Stimulated activated CD4-positive, alpha-beta T cell treated with anti-CD3 and anti-CD28 coated beads, Interleukin-1b, Interleukin-23, amount 100 ng/mL, for 1 hour (primary cell): ENCODE data around the gene ATOH8.

Experiments
- DNase-seq, 2 donors: peaks; one replicate each; pipeline ENCODE4 v3.0.0-alpha.2; 2020; ENCODE audit warnings: low read depth in 2 of 2

Gene ATOH8

GRCh38 chr2:85786444-85786843, 32.7 kb downstream of the ATOH8 start:
- DNase-seq: no peak

- no peak for DNase-seq
Measured at GRCh38 chr2:85786865-85787264, 33.1 kb downstream of the ATOH8 start.

- DNase-seq: no peak
Measured at GRCh38 chr2:85787282-85787980, 33.6 kb downstream of the ATOH8 start.

- DNase-seq: no peak
Measured at GRCh38 chr2:85787981-85788340, 34.2 kb downstream of the ATOH8 start.

GRCh38 chr2:85788603-85789002, 34.8 kb downstream of the ATOH8 start:
- DNase-seq: no peak

GRCh38 chr2:85789271-85789670, 35.5 kb downstream of the ATOH8 start:
- DNase-seq: no peak

- no peak for DNase-seq
Measured at GRCh38 chr2:85790032-85790431, 36.2 kb downstream of the ATOH8 start.

- no peak for DNase-seq
Measured at GRCh38 chr2:85790499-85791188, 36.9 kb downstream of the ATOH8 start.

- DNase-seq: no peak
Measured at GRCh38 chr2:85791704-85792565, 38.1 kb downstream of the ATOH8 start.

- DNase-seq: no peak
Measured at GRCh38 chr2:85792783-85793441, 39.1 kb downstream of the ATOH8 start.

- DNase-seq: no peak
Measured at GRCh38 chr2:85793584-85793983, 39.8 kb downstream of the ATOH8 start.

GRCh38 chr2:85794038-85794441, 40.2 kb downstream of the ATOH8 start:
- no peak for DNase-seq

GRCh38 chr2:85794491-85795121, 40.8 kb downstream of the ATOH8 start:
- no peak for DNase-seq

- no peak for DNase-seq
Measured at GRCh38 chr2:85795331-85796045, 41.7 kb downstream of the ATOH8 start.

- DNase-seq: no peak
Measured at GRCh38 chr2:85796046-85796340, 42.2 kb downstream of the ATOH8 start.

- DNase-seq: no peak
Measured at GRCh38 chr2:85796341-85797262, 42.8 kb downstream of the ATOH8 start.

GRCh38 chr2:85797263-85797660, 43.5 kb downstream of the ATOH8 start:
- DNase-seq: no peak

- no peak for DNase-seq
Measured at GRCh38 chr2:85797921-85798320, 44.1 kb downstream of the ATOH8 start.

GRCh38 chr2:85799215-85799956, 45.6 kb downstream of the ATOH8 start:
- DNase-seq: no peak
